GM12878 (cell line): ENCODE measurements around the gene PPFIBP1.

Experiments used
- EZH2 ChIP-seq: IDR thresholded peaks from 2 replicates; pipeline ENCODE4 v1.6.1; 2012; ENCODE audit warnings: low read depth, mild to moderate bottlenecking, control low read depth, inconsistent platforms, low read length, borderline replicate concordance; ENCODE audit not compliant: control insufficient read depth
- GABPA ChIP-seq: IDR thresholded peaks from 2 replicates; pipeline ENCODE4 v1.6.1; 2014; ENCODE audit warnings: antibody characterized with exemption, low read depth, mild to moderate bottlenecking, inconsistent platforms
- MXI1 ChIP-seq: fragments of 150-350 bp; IDR thresholded peaks from 2 replicates; pipeline ENCODE4 v1.6.1; 2011; ENCODE audit warnings: low read depth, mild to moderate bottlenecking, inconsistent platforms, low read length, improper control_type of control experiment
- RBBP5 ChIP-seq: fragments of 200-600 bp; sonication (generic); conservative IDR thresholded peaks from 2 replicates; pipeline ENCODE4 v1.6.1; 2016
- RCOR1 ChIP-seq: conservative IDR thresholded peaks from 2 replicates; pipeline ENCODE4 v1.6.1; 2012; ENCODE audit warnings: low read depth, low read length, improper control_type of control experiment
- SP1 ChIP-seq: IDR thresholded peaks from one replicate; pipeline ENCODE4 v1.6.1; 2011; ENCODE audit warnings: low read depth, low read length
- TAF1 ChIP-seq: IDR thresholded peaks from 2 replicates; pipeline ENCODE4 v1.6.1; 2011; ENCODE audit warnings: mild to moderate bottlenecking, low read depth, low read length, borderline replicate concordance
- TCF12 ChIP-seq: IDR thresholded peaks from 2 replicates; pipeline ENCODE4 v1.6.1; 2011; ENCODE audit warnings: low read depth, mild to moderate bottlenecking, low read length
- YY1 ChIP-seq: IDR thresholded peaks from 2 replicates; pipeline ENCODE4 v1.6.1; 2011; ENCODE audit warnings: low read depth, mild to moderate bottlenecking, low read length
- TF ChIP-seq, protein P1 (sequence below), 3 experiments: IDR thresholded peaks in 2 of 3; conservative IDR thresholded peaks in 1 of 3; 2 replicates each; pipeline ENCODE4 v1.5.1; 2011; ENCODE audit warnings: low read depth in 3 of 3, low read length in 3 of 3, mild to moderate bottlenecking in 3 of 3, control low read depth in 2 of 3, moderate library complexity in 2 of 3, inconsistent platforms in 1 of 3, mixed read lengths in 1 of 3; ENCODE audit not compliant: control insufficient read depth in 2 of 3, insufficient read depth in 1 of 3; ENCODE audit errors: extremely low read depth in 1 of 3
- TF ChIP-seq, protein P2 (sequence below): fragments of 450-650 bp; IDR thresholded peaks from 2 replicates; pipeline ENCODE4 v1.6.1; 2017; ENCODE audit warnings: mild to moderate bottlenecking
- TF ChIP-seq, protein P3 (sequence below): IDR thresholded peaks from 2 replicates; pipeline ENCODE4 v1.6.1; 2012; ENCODE audit warnings: low read depth, low read length, improper control_type of control experiment

DNA sequence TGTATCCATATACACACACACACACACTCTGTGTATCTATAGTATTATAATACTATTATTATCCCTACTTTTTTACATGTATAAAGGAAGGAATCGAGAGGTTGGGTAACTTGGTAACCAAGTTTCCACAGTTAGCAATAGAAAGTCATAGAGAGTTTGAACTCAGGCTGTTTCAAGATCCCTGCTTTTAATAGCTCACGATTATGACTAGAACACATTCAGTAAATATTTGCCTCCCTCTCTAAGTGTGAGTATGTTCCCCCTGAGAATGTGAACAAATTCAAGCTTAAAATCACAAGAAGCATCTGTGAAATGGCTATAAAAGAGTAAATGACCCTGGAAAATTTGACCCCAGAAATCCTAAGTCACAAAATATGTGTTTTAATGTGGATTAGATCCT is 161.3 kb downstream of the PPFIBP1 start:
- no peak for TF ChIP-seq RBBP5
- TF ChIP-seq, protein P1, sequence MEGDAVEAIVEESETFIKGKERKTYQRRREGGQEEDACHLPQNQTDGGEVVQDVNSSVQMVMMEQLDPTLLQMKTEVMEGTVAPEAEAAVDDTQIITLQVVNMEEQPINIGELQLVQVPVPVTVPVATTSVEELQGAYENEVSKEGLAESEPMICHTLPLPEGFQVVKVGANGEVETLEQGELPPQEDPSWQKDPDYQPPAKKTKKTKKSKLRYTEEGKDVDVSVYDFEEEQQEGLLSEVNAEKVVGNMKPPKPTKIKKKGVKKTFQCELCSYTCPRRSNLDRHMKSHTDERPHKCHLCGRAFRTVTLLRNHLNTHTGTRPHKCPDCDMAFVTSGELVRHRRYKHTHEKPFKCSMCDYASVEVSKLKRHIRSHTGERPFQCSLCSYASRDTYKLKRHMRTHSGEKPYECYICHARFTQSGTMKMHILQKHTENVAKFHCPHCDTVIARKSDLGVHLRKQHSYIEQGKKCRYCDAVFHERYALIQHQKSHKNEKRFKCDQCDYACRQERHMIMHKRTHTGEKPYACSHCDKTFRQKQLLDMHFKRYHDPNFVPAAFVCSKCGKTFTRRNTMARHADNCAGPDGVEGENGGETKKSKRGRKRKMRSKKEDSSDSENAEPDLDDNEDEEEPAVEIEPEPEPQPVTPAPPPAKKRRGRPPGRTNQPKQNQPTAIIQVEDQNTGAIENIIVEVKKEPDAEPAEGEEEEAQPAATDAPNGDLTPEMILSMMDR (IDR thresholded peaks at IDR 0.05 in 2 of 3, conservative IDR thresholded peaks at IDR 0.05 in 1 of 3; ENCODE audit: control insufficient read depth in 2 of 3, extremely low read depth in 1 of 3, insufficient read depth in 1 of 3, low read depth in 3 of 3, low read length in 3 of 3) = no peak
- TF ChIP-seq TAF1 = no peak
- no peak for TF ChIP-seq MXI1
- no peak for TF ChIP-seq SP1
- TF ChIP-seq RCOR1 = no peak
- TF ChIP-seq EZH2 = no peak
- TF ChIP-seq, protein P2, sequence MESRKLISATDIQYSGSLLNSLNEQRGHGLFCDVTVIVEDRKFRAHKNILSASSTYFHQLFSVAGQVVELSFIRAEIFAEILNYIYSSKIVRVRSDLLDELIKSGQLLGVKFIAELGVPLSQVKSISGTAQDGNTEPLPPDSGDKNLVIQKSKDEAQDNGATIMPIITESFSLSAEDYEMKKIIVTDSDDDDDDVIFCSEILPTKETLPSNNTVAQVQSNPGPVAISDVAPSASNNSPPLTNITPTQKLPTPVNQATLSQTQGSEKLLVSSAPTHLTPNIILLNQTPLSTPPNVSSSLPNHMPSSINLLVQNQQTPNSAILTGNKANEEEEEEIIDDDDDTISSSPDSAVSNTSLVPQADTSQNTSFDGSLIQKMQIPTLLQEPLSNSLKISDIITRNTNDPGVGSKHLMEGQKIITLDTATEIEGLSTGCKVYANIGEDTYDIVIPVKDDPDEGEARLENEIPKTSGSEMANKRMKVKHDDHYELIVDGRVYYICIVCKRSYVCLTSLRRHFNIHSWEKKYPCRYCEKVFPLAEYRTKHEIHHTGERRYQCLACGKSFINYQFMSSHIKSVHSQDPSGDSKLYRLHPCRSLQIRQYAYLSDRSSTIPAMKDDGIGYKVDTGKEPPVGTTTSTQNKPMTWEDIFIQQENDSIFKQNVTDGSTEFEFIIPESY = no peak
- no peak for TF ChIP-seq GABPA
- TF ChIP-seq YY1 = no peak
- TF ChIP-seq TCF12 = no peak
- TF ChIP-seq, protein P3, sequence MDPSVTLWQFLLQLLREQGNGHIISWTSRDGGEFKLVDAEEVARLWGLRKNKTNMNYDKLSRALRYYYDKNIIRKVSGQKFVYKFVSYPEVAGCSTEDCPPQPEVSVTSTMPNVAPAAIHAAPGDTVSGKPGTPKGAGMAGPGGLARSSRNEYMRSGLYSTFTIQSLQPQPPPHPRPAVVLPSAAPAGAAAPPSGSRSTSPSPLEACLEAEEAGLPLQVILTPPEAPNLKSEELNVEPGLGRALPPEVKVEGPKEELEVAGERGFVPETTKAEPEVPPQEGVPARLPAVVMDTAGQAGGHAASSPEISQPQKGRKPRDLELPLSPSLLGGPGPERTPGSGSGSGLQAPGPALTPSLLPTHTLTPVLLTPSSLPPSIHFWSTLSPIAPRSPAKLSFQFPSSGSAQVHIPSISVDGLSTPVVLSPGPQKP = no peak
